HG03025 (cell line): Measurements from ENCODE around the gene CPNE5.

Source experiments
- ATAC-seq: cut with Tn5 transposase; IDR thresholded peaks from one replicate; pipeline ENCODE4 v1.9.1; 2021; ENCODE audit warnings: mild to moderate bottlenecking, moderate library complexity; ENCODE audit not compliant: unreplicated experiment, low FRiP score

Gene CPNE5

DNA sequence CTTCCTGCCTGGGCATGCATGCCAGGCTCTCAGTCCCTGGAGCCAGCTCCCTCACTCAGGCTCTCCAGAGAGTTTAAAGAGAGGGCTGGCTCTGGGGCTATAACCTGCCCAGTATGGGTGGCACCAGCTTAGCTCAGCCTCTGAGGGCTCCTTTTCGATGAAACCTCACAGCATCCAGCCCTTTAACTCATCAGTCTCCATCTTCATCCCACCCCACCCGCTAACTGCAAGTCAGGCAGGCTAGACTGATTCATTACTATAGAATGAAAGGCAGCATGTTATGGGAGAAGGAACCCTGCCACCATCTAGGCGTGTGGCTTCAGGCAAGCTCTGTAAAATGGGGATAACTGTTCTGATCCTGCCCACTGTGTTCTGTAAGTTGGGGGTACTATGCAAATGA is 88.2 kb downstream of the CPNE5 start:
- ATAC-seq, result no peak

DNA sequence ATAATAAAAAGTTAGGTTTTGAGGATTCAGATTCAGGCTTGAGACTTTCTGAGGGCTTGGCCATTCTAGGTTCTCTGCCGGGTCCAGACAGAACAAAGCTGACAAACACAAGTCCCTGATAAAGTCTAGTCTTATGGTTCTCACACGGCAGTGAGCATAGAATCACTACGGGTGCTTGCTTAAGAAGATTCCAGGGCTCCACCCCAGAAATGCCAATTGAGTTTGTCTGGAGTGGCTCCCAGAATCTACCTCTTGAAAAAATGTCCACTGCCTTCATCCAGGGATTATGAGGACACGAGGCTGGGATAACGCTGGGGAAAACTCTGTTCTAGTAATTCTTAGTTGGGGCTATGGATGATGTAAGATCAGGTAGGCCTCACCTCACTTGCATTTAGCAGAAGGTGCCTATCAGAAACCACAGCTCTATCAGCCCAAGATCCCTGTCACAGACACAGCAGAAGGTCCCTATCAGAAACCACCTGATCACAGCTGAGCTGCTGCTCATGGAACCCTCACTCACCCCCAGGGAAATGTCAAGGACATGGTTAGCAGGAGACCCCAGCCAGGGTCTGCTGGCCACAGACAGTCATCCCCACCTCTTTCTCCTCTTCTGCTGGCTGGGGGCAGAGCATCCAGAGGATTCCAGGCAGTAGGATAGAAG is 89.3 kb downstream of the CPNE5 start:
- no peak for ATAC-seq

DNA sequence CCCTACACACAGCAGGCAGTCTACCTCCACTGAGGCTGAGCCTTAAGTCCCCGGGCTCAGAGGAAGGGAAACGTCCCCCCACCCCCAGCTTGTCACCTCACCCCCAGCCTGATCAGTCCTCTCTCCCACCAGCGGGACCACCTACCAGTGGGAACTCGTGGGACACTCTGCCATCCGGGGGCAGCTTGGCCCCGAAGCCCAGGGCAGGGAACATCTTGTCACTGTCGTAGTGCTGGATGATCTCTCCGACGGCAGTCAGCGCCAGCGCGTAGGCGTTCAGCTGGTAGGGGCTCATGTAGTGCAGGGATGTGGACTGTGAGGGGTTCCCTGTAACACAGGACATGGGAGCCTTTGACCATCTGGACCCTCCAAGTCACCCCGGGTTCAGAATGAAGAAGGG is 93.0 kb downstream of the CPNE5 start:
- no peak for ATAC-seq

DNA sequence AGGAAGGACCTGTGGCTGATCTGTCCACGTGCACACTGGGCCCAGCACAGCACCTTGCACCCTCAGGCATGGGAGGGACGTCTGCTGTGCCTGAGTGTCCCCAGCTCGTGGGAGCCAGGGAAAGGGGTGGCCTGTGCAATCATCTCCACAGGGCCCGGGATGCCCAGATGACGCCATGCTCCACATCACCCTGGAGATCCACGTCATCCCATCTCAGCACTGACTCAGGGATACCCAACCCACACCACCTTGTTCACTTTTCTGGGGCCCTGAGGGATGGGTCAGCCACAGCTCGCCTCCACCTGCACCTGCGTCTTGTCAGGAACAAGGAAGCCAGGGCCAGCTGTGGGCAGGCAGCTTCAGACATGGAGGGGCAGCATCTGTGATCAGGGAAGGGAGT is 93.4 kb downstream of the CPNE5 start:
- no peak for ATAC-seq

DNA sequence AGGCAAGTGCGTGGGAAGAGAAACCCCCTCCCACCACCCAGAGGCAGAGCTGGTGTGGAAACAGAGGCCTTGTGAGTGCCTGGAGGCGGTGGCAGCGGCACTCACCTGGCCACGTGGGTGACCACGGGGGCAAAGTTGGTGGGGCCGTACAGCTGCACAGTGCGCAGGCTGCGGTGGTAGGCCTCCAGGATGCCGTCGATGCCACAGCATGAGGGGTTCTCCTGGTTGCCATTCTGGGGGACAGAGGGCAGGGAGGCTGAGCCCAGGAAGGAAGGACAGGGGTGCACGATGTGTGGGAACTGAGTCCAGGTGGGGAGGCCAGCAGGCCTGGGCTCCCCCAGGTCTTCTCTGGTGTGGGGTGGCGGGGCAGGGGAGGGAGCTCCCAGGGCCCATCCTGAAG is 94.0 kb downstream of the CPNE5 start:
- no peak for ATAC-seq

DNA sequence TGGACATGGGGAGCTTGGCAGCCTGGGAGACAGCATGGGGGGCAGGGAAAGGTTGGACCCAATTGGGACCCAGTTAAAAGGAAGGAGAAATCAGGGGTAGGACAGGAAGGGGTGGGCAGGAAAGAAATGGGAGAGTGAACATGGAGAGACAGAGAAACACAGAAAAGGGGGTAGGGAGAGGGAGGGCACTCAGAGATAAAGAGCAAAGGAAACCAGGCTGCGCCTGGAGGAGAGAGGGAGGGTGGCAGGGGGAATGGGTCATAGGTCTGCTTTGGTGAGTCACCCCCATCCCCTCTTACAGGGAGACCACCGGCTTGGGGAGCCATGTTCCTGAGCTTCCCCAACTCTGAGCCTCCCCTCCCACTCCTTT is 95.0 kb downstream of the CPNE5 start:
- ATAC-seq, result no peak

DNA sequence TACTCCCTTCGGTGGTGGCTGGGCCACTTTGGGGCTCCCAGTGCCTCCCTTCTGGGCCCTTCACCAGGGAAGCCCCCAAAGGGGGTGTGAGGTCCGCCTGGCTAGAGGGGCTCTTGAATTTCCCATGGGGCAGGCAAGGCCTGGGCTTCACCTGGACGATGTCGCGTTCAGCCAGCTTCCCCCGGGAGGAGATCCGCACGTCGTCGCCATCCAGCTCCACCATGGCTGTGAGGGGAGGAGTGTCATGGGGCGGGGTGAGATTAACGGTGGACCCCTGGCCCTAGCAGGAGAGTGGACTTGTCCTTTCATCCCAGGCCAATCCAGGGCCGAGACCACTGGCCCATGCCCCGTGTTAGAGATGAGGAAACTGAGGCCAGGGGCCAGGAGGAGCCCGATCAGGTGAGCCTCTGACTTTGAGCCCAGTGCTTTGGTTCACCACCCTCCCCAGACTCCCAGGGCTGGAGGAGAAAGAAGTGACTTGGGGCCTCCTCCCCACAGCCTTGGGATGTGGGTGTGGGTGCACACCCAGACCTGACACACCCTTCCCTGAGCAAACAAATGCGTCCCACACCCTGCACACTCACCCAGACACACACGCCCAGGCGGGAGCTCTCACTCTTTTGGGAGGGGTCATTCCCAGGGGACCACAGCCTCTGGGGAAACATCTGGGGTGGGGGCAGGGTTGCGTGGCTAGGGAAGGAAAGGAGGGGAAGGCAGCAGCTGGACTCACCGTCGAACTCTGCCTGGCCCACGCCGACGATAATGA is 95.5 kb downstream of the CPNE5 start:
- ATAC-seq, result no peak

DNA sequence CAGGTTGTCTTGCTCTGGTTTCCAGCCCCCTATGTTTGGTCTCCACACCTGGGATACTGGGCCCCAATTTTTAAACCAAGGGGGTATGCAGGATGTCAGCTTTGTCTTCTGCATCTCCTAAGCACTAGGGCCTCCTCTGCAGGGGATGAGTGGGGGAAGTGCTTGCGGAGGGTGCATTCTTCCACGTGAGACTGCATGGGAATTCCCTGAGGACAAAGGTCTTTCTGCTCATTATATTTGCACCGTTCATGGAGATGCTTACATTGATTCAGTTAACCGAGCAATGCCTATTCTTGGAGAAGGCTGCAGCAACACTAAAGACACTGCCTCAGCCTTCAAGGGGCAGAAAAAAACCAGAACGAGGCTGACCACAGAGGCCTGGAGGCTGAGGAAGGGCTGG is 96.2 kb downstream of the CPNE5 start:
- no peak for ATAC-seq

DNA sequence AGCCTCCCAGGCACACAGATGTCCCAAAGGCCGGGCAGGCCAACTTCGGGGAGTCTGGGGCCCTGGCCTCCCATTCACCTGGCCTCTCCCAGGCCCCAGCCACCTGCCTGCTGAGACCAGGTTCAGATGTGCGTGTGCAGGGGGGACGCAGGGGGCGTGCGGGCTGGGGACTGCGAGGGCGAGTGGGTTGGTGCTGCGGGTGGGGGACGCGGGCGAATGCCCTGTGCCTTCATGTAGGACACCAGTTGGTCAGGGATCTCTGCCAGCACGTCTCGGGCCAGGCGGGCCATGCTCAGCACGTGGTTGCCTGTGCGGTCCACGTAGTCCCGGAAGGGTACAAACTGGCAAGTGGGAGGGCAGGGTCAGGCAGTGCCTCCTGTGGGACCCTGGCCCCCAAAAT is 97.1 kb downstream of the CPNE5 start:
- no peak for ATAC-seq

DNA sequence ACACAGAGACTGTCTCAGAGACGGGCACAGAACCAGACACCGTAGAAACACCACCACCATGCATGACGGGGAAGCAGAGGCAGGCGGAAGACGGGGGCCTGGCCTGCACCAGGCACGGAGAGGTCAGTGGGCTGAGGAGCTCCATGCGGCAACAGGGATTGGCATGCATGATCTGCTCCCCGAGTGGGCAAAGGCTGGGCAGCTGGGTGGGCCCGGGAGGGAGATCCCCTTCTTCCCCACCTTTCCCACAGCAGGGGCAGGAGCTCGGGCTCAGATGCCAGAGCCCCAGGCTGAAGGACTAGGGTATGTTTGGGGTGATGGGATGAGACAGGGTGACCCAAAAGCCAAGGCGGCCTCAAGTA is 98.4 kb downstream of the CPNE5 start:
- no peak for ATAC-seq

DNA sequence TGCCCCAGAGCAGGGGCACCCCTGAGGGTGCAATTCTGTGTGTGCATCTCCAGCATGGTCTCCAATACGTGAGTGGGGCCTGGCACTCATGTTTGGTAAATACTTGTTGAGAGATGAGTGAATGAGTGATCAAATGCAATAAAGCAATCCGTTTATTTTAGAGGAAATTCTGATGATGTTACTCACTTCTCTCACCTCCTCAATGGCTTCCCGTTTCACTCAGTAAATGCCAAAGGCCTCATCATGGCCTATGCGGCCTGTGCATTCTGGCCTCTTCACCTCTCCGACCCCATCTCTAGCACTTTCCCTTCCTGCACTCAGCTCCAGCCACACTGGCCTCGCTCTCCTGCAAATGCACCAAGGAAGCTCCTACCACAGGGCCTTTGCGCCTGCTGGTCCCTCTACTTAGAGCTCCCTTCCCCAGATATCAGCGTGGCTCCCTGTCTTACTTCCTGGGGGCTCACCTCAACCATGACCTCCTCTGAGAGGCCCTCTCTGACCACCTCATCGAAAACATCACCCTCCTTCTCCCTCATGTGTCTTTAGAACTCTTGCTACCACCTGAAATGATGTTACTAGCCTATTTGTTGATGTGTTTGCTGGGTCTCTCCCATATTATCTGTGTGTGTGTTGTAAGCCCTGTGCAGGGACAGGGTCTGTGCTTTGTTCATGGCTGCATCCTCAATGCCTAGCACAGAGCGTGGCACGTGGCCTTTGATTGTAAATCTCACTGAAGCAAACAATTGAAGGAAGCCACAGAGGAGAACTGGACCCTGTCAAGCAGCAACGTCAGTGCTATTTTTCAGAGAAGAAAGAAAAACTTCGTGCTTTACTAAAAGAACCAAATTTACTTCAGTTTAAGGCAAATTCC is 99.1 kb downstream of the CPNE5 start:
- no peak for ATAC-seq

DNA sequence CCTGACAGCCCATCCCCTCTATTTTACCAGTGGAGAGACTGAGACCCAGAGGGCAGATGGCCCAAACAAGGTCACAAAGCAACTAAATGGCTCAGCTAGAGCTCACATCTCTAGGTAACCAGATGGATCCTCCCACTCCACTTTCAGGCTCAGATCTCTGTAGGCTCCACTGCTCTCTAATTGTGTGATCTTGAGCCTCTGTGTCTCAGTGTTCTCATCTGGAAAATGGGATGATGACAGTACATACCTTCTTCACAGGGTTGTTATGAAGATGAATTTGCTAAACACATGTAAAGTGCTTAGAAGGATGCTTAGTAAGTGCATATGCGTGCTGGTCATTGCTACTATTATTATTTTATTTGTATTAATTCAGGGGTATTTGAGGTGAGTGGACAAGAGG is 101.1 kb downstream of the CPNE5 start:
- no peak for ATAC-seq

DNA sequence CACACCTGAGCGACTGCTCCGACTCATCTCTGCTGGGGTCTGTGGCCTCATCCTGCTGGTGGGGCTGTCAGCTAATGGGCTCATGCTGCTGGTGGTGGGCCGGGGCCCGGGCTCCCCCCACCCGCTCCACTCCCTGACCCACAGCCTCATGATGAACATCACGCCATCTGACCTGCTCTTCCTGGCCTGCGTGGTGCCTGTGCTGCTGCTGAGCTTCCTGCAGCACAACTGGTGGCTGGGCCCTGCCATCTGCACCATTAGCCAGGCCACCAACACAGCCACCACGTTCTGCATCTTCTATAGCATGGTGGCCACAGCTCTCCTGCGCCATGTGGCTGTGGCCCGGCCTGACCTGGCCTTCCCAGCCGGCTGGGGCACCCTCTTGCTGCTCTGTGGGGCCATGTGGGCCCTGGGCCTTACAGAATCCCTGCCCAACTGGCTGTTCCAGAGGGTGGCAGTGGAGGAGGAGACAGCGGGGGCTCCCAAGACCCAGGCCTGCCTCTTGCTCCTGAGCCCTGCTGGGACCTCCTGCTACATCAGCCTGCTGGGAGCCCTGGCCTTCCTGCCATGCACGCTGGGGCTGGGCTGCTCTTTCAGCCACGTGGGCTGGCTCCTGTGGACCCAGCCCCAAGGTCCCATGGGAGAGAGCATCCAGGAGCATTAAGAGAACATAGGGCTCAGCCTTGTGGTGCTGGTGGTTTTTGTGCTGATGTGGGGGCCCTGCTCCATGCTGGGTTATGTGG is 102.0 kb downstream of the CPNE5 start:
- no peak for ATAC-seq

DNA sequence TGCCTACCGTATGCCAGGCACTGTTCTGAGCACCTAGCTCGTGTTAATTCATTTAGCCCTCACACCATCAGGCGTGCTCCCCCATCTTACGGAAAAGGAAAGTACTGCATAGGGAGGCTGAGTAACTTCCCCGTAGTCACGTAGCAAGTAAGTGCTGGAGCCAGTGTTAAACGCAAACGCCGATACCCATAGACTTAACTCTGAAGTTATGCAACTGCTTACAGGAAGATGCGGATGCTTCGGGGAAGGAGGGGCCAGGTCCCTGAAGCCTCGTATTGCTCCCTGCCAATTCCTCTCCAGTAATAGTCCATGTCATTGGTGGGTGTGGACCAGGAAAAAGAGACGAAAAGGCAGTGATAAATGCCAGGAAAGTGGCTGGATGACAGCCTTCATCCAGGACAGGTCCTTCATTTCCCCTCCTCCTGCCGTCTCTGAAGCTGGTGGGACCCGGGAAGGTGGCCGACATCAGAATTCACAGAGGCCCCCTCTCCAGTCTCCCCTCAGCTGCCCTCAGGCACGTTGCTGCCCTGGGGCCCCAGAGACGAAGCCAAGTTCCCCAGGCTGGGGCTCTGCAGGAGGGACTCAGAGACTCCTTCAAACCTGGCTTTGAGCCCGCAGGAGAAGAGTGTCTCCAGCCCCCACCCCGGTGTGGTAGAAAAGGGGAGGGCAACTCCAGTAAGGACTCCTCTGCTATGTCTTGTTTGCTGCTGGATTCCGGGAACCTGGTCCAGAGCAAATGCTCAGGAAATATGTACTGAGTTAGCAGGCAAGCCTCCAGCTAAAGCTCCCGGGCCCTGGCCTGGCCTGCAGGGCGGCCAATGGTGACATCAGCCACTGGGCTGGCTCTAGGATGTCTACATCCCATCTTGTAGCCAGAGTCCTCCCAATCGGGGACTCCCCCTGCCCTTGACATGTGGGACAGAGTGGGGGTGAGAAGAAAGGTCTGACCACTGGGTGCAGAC is 103.9 kb downstream of the CPNE5 start:
- ATAC-seq, result no peak

DNA sequence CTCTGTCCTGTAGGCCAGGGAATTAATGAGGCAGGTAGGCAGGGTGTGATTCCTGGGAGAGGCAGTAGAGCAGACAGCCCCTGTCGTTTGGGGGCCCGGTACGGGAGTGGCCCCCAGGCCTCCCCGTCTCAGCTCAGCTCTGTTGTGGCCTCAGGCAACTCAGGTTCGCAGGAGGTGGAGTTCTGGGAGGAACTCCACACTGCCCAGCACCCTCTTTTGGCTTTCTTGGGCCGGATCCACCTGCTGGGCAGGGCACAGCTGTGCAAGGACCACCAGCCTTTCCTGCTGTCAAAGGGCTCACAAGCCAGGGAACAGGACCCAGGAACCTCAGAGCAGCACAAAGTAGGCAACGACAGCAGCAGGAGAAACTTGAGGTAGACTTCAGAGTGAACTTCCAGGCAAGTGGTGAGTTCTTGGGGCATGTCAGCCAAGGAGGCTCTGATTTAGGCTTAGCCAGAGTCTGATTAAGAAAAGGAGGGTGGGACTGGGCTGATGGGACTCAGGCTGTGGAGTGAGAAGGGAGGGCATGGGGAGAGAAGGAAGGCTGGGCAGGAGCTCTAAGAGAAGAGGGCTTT is 104.7 kb downstream of the CPNE5 start:
- no peak for ATAC-seq

DNA sequence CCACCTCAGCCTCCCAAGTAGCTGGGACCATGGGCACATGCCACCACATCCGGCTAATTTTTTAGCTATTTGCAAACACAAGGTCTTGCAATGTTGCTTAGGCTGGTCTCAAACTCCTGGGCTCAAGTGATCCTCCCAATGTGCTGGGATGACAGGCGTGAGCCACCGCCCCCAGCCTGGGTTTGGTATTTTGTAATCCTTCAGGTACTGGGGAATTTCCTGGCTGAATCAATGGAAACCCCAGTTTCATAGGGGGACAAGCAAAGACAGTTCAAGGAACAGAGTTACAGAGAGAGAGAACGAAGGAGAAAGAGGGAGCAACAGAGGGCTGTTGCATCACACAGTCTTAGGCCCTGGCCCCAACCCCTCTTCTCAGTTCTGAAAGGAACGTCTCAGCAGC is 105.9 kb downstream of the CPNE5 start:
- no peak for ATAC-seq

DNA sequence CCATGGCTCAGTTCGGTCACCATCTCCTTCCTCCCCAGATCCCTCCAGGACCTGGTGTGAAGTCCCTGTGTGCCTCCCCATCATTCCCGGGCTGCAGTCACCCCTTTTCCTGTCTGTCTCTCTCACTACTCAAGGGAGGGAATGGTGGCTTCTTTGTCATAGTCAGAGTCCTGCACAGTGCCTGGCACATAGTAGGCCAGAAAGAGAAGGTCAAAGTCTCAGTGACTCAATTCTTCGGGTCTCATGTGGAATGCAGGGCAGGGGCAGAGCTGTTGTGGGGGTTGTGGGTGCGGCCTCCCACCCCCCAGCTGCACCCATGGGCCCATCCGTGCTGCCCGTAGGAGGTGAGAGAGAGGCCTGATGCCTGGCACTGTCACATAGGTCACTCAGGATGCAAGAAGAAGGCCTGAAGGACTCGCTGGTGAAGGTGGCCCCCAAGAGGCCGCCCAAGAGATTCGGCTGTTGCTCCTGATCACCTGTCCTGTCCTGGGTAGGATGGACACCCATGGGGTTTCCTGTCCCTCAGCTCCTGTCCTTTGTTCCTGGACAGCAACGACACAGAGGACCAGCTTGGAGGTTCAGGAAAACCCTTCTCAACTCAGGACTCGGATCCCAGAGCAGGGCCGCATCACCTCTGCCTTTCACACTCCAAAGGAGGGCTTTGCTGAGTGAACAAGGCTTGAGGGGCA is 107.5 kb downstream of the CPNE5 start:
- no peak for ATAC-seq

DNA sequence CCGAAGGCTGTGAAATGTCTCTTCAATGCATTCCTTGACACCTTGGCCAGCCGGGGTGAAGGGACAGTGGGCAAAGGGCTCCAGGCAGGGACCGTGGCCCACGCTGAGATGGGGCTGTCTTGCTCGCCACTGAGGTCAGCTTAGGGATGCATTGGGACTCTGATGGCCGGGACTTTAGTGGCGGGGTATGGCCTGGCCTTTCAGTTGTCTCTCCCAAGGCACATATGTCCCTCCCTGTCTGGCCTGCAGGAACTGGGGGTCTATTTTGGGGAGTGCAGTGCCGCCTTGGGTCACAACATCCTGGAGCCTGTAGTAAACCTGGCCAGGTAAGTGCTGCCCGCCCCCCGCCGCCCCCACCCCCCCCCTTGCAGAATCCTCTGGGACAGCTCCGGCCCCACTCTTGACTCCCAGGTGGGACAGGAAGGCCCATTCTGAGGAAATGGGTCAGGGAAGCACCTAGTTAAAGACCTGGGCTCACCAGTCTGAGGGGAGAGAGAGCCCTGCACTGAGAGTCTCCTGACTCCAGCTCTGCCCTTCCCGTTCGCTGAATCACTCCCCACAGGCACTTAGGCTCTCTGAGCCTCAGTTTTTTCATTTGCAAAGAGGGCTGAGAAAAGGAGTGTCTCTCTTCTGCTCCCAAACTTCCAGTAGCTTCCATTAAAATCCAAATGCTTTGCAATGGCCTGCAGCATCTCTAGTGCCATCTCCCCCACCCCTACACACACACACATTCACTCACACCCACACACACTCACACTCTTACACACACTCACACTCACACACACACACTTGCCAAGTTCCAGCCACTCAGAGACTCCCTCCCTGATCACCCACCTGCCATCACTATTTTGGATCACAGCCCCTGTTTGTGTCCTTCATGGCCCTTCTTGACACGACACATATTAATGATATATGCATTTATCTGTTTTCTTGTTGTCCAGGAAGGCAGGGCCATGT is 108.5 kb downstream of the CPNE5 start:
- no peak for ATAC-seq
